Islet of Langerhans (tissue), 1 donor: ENCODE measurements around the gene STXBP5.
A peak's percentile ranks its signal among the peaks of the same experiment; 100 is the strongest.
"Not testable (repeated sequence)": the region's sequence is repeated elsewhere in the genome, so short reads cannot be mapped to it uniquely, and the experiment has no call there.

Experiments used
- FAIRE-seq: peaks from one replicate; lab custom pipeline; 2011; peaks lifted over from hg19 to GRCh38; lab: Jason Lieb, UNC

Gene STXBP5

GRCh38 chr6:147298461-147298860, 94.2 kb downstream of the STXBP5 start:
- FAIRE-seq, result no peak

- FAIRE-seq, result no peak
Measured at GRCh38 chr6:147299035-147299434, 94.8 kb downstream of the STXBP5 start.

- peak; percentile 70 for FAIRE-seq
Measured at GRCh38 chr6:147301070-147301469, 96.9 kb downstream of the STXBP5 start.

DNA sequence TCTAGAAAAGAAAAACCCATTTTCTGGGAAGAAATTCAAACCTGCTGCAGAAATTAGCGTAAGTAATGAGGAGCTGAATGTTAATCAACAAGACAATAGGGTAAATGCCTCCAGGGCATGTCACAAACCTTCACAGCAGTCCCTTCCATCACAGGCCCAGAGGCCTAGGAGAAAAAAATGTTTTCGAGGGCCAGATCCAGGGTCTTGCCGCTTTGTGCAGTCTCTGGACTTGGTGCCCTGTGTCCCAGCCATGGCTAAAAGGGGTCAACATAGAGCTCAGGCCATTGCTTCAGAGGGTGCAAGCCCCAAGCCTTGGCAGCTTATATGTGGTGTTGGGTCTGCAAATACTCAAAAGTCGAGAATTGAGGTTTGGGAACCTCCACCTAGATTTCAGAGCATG, 99.8 kb downstream of the STXBP5 start:
- no peak for FAIRE-seq

DNA sequence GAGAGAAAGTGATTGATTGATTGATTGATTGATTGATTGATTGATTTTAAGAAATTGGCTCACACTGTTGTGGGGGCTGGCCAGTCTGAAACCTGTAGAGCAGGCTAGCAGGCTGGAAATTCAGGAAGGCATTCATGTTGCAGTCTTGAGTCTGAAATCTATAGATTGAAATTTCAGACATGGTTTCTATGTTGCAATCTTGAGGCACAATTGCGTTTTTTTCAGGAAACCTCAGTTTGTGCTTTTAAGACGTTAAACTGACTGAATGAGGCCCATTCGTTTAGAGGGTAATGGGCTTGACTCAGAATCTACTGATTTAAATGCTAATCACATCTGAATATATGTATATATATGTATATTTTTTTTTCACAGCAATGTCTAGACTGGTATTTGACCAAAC, 106.3 kb downstream of the STXBP5 start:
- no peak for FAIRE-seq

- FAIRE-seq, result peak; percentile 55
Measured at GRCh38 chr6:147311218-147311617, 107.0 kb downstream of the STXBP5 start.

DNA sequence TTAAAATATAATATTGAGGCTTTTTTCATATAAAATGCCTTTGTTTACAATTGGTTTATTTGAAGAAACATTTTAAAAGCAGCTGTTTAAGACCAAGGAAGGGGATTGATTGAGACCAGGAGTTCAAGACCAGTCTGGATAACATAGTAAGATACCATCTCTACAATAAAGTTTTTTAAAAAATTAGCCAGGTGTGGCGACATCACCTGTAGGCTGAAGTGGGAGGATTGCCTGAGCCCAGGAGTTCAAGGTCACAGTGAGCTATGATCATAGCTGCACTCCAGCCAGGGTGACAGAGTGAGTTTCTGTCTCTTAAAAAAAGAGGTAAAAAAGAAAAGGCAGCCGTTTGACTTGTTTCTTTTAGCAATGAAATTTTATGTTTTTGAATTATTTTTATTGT, 117.0 kb downstream of the STXBP5 start:
- FAIRE-seq, result peak; percentile 38

DNA sequence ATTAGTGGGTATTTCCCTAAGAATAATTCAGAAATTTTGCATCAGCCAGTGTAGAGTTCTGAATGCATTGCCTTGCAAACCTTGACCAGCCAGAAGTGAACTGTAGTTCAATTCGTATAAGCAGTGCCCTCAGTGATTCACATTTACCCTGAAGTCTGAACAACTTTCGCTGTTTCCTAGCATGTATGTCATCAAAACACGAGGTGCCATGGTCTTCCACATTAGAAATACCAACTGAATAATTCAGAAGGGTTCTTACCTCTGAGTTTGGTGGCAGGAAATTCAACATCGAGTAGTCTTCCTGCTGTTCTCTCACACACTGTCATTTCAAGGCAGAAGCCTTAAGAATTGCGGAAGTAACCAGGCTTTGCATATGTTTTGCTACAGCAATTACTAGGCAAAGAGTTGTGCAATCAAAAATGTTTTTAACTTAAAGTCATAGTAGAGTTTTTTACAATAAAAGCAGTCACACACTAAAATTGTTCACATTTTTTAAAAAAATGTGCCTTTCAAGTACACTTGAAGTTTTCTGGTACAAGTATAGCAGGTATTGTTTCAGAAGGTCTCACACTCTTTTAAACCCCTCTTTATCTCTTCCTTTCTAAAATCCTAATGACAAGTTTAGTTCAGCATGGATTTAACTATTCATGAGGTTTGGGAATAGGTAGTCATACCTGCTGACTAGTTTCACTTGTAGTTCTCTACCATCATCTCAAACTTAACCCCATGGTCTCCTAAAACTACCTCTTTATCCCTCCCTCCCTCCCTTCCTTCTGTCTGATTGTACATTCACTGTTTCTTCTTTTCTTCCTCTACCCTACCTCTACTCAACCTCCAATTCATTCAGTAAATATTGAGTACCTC, 118.3 kb downstream of the STXBP5 start:
- FAIRE-seq, result no peak

- FAIRE-seq, result no peak
Measured at GRCh38 chr6:147325557-147325956, 121.3 kb downstream of the STXBP5 start.

- no peak for FAIRE-seq
Measured at GRCh38 chr6:147331401-147331800, 127.2 kb downstream of the STXBP5 start.

GRCh38 chr6:147337921-147338320, 133.7 kb downstream of the STXBP5 start:
- FAIRE-seq, result no peak

GRCh38 chr6:147341486-147341885, 137.3 kb downstream of the STXBP5 start:
- no peak for FAIRE-seq

DNA sequence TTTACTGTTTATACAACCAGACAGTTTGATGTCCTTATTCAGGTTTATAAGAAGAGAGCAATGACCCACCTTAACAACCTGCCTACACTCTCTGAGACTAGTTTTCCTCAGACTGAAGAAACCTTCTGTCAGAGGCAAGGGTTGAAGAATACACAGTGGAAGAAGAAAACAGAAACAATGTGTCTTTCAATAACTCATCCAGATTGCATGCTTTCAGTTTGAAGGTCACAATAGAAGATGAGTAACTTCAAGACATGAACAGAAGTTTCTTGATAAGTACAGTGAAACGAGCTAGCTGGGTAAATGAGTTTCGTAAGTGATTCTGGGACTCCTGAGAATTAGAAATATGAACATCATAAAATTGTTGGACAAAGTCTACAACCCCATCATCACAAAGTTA, 141.7 kb downstream of the STXBP5 start:
- no peak for FAIRE-seq

DNA sequence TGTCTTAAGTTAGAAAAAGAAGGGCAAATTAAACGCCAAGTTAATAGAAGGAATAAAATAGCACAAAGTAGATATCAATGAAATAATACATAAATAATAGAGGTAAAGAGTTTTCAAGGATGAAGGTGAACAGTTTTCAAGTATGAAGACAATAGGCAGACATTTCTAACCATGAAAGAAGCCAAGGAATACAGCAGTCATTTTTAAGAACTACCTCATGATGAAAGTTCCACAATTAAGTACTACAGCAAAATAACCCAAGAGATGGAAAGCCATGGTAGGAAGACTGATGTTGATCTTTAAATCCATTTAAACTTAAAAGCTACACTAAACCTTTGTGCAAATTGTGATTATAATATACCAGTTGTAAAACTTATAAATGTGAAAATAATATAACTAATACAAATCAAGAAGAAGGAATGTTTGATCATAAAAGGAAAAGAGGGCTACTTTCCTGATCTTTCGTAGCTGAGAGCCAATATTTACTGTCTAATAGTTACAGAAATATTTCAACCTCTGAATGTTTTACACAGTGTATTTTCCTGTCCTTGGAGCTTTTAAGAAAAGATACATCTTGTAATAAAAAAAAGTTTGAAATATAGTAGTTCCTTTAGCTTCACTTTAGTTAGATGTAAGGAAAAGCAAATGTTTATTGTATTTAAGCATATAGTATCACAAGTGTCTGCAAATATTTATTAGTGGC, 143.1 kb downstream of the STXBP5 start:
- FAIRE-seq, result peak; percentile 5

- FAIRE-seq, result no peak
Measured at GRCh38 chr6:147347882-147348575, 143.8 kb downstream of the STXBP5 start.

DNA sequence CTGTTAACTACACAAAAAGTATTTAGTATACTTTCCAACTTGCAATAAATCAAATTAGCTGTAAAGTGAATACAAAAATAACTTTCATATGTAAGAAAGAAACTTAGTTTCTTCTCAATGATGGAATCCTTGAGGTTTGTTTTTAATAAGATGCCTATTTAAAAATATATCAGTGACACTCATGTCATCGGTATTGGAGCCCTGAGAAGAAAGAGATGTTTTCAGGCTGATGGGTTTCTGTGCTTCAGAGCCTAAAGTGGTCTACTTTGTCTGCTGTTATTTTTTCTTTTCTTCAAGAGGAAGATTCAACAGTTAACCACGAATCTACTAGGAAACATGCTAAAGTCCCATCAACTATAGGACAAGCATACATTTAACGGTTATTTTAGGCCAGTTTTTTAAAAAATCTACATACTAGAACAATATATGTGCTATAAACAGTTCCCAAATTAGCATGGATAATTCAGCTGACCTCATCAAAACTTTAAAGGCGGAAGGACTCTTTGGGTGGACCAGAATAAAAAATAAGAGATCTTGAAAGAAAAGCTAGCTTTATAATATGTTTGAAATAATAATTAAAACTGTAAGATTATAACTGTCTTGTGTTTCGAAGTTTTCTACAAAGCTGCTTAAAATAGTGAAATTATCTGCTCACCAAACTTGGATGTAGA, 157.2 kb downstream of the STXBP5 start:
- FAIRE-seq, result no peak

GRCh38 chr6:147366290-147366689, 162.1 kb downstream of the STXBP5 start:
- FAIRE-seq, result no peak

- no peak for FAIRE-seq
Measured at GRCh38 chr6:147371325-147371724, 167.1 kb downstream of the STXBP5 start.

- FAIRE-seq, result no peak
Measured at GRCh38 chr6:147372806-147373205, 168.6 kb downstream of the STXBP5 start.

GRCh38 chr6:147378819-147379218, 174.6 kb downstream of the STXBP5 start:
- no peak for FAIRE-seq

- FAIRE-seq, result not testable (repeated sequence)
Measured at GRCh38 chr6:147380841-147381240, 176.6 kb downstream of the STXBP5 start.

DNA sequence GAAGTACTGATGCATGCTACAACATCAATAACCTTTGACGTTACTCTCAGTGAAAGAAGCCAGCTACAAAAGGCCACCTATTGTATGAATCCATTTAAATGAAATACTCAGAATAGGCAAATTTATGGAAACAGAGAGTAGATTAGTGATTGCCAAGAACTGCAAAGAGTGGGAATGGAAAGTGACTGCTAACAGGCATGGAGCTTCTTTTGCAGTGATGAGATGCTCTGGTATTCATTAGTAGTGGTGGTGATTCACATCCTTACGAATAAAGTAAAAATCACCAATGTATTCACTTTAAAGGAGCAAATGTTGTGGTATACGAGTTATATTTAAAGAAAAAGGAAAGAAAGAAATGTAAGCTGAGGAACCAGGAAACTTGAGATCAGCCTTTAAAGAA, 177.5 kb downstream of the STXBP5 start:
- FAIRE-seq, result no peak
